Skin epidermis (tissue), 12 donors: Measurements from ENCODE around the gene FUS.
A peak's percentile ranks its signal among the peaks of the same experiment; 100 is the strongest.
"Not testable (repeated sequence)": the region's sequence is repeated elsewhere in the genome, so short reads cannot be mapped to it uniquely, and the experiment has no call there.

Source experiments
- H3K27ac ChIP-seq, 21 experiments: fragments of 200-600 bp; sonication (generic) in 11 of 21; one replicate each; pipeline ENCODE4 v1.5.0; 2020; ENCODE audit warnings: mild to moderate bottlenecking in 3 of 21, inconsistent platforms in 2 of 21, moderate library complexity in 2 of 21
- H3K4me3 ChIP-seq, 7 experiments: fragments of 200-600 bp; sonication (generic) in 2 of 7; one replicate each; pipeline ENCODE4 v1.5.0; 2020; ENCODE audit warnings: inconsistent platforms in 2 of 7, mild to moderate bottlenecking in 2 of 7, moderate library complexity in 1 of 7

The FUS gene

GRCh38 chr16:31182391-31182790 lies 2.5 kb downstream of the FUS start:
- H3K27ac ChIP-seq: peak overlapping the region in 7 of 21 experiments; percentile 8 to 96 (median 17)
- H3K4me3 ChIP-seq: peak overlapping the region; percentile 73 to 100 (median 94)

GRCh38 chr16:31183432-31184428 lies 3.8 kb downstream of the FUS start:
- no peak overlapping the region for H3K4me3 ChIP-seq

DNA sequence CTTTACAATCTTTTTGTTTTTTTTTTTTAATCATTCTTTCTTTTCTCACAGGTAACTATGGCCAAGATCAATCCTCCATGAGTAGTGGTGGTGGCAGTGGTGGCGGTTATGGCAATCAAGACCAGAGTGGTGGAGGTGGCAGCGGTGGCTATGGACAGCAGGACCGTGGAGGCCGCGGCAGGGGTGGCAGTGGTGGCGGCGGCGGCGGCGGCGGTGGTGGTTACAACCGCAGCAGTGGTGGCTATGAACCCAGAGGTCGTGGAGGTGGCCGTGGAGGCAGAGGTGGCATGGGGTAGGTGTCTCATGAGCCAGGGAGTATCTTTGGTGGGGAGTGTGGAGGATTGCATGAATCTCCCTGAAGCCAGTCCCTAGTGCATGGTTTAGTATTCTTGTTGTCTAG lies 4.9 kb downstream of the FUS start:
- Histone ChIP-seq H3K27ac (no peak overlapping the region), H3K4me3 (no peak overlapping the region)

More at GRCh38 chr16:31183432-31184428, 3.8 kb downstream of the FUS start:
- H3K27ac ChIP-seq: no peak overlapping the region

GRCh38 chr16:31185339-31185738 lies 5.4 kb downstream of the FUS start:
- no peak overlapping the region for H3K4me3 ChIP-seq

DNA sequence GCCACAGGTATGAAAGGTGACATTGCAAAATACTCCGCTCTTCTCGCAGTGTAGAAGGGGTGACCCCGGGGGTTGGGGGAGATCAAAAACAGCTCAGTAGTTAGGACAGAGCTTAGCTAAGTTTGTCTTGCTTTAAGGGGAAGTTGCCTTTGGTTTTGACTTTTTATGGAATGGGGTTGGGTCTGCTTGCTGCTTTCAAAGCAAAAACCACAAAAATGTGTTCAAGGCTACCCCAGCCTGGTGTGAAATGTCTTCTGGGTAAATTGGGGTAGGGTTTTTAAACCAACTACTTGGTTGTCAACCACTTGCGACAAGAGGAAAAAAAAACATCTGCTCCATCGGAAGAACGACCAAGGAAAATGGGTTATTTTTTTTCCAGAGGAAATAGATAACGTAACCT lies 6.2 kb downstream of the FUS start:
- Histone ChIP-seq H3K4me3 (no peak overlapping the region), H3K27ac (peak overlapping the region in 1 of 21 experiments; percentile 6)

More at GRCh38 chr16:31185339-31185738, 5.4 kb downstream of the FUS start:
- H3K27ac ChIP-seq: no peak overlapping the region

DNA sequence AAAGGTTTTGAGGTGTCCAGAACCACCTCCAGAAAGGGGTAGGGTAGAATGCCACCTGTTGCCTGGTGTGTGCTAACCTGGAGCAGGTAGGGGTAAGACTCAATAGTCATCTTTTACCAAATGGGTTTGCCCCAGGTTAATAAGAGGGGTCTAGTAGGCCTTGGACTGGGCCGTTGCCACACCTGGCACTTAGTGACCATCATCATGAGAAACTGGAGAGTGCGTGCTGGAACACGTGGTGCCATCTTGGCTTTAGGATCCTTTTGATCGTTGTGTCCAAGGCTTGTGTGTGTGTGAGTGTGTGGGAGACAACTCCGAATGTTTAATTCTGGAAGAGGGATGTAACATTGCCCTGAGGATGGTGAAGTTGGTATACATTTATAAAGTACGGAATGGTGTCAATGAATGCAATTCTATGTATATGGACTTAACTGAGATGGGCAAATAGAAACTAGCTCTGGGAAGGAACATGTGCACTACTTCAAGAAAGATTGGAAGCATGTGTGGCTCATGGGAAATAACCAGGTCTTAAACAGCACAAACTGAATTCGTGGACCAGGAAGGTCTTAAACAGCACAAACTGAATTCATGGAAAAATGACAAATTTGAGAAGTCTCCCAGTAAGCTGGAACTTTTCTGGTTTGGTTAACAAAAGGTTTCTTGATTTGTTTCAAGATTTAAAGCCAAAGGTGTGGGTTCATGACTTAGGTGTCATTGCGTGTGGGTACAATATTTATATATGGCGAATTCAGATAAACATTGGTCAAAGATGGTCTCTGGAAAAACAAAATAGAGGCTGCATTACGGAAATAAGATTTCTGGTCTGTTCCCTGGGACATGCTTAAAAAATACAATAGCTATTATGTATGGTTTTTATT lies 7.2 kb downstream of the FUS start:
- Histone ChIP-seq H3K27ac (peak overlapping the region in 1 of 21 experiments; percentile 6), H3K4me3 (no peak overlapping the region)

GRCh38 chr16:31187808-31188189 lies 7.9 kb downstream of the FUS start:
- no peak overlapping the region for H3K4me3 ChIP-seq
- no peak overlapping the region for H3K27ac ChIP-seq

DNA sequence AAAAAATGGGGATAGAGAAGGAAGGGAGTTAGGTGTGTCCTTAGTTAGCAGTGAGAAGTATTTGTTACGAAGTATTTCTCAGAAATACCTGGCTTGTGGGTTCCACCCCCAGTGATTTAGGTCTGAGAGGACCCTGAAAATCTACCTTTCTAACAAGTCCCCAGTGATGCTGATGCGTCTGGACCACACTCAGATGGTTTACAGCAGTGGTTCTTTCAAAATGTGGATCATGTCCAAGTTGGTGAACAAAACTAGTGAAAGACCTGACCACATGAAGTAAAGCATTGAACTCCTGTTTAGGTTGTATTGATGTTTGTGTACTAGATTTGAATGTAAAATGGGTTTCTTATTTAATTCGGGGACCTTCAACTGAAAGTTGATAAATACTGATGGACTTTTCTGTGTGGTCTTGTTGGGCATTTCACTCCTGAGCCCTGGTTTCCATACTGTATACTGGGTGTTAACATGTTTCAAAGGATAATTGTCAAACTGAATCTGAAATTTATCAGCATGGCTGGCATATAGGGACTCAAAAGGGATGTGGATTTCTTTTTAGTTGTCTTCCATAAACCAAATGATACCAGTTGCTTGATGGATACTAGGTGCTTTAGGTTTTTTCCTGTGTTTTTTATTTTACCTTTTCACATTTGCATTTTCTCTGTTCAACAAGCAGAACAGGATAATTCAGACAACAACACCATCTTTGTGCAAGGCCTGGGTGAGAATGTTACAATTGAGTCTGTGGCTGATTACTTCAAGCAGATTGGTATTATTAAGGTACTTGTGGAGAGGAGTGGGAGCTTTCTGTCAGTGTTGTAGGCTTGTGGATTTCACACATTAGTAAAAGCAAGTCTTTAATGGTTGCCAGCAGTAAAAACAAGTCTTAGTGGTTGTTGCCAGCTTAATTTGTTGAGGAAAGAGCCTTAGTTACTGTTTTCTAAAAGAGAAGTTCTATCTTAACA lies 8.8 kb downstream of the FUS start:
- Histone ChIP-seq H3K4me3 (no peak overlapping the region), H3K27ac (peak overlapping the region in 1 of 21 experiments; percentile 22)

GRCh38 chr16:31189412-31189778 lies 9.5 kb downstream of the FUS start:
- Histone ChIP-seq H3K4me3 (no peak overlapping the region), H3K27ac (no peak overlapping the region)

GRCh38 chr16:31190061-31190460 lies 10.1 kb downstream of the FUS start:
- H3K27ac ChIP-seq: no peak overlapping the region
- H3K4me3 ChIP-seq: no peak overlapping the region

DNA sequence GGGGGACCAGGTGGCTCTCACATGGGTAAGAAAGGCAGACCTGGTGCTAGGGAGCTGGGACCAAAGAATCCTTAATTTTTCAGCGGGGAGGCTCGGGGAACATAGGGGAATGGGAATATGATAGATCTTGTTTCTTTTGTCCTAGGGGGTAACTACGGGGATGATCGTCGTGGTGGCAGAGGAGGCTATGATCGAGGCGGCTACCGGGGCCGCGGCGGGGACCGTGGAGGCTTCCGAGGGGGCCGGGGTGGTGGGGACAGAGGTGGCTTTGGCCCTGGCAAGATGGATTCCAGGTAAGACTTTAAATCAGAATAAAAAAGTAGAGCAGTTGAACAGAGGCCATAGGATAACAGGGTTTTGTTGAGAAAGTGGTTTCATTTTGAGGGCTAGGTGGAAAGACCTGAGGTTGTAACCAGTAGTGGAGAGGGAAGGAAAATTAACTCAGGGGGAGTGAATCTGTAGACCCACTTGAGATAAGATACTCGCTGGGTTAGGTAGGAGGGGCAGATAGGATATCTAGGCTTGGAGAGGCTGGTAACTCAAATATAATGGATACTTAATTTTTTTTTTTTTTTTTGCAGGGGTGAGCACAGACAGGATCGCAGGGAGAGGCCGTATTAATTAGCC lies 11.0 kb downstream of the FUS start:
- H3K4me3 ChIP-seq: no peak overlapping the region
- no peak overlapping the region for H3K27ac ChIP-seq

DNA sequence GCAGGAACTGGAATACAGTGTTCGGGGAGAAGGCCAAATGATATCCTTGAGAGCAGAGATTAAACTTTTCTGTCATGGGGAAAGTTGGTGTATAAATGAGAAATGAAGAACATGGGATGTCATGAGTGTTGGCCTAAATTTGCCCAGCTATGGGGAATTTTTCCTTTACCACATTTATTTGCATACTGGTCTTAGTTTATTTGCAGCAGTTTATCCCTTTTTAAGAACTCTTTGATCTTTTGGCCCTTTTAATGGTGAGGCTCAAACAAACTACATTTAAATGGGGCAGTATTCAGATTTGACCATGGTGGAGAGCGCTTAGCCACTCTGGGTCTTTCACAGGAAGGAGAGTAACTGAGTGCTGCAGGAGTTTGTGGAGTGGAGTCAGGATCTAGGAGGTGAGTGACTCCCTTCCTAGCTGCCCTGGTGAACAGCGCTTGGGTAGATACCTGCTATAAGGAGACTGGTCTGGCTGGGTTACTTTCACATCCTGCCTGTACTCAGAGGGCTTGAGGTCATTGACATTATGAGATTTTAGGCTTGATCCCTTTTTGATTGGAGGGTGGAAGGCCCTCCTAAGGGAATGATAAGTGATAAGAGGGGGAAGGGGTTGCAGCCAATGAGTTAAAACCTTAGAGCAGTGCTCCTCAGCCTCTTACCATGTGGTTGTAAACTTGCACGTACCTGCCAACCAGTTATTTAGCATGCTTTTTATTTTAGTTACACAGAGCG lies 11.9 kb downstream of the FUS start:
- no peak overlapping the region for H3K27ac ChIP-seq
- H3K4me3 ChIP-seq: no peak overlapping the region

GRCh38 chr16:31192856-31193642 lies 13.1 kb downstream of the FUS start:
- H3K27ac ChIP-seq: no peak overlapping the region

GRCh38 chr16:31193874-31194273 lies 13.9 kb downstream of the FUS start:
- no peak overlapping the region for H3K27ac ChIP-seq
- H3K4me3 ChIP-seq: no peak overlapping the region

More at GRCh38 chr16:31192856-31193642, 13.1 kb downstream of the FUS start:
- no peak overlapping the region for H3K4me3 ChIP-seq

DNA sequence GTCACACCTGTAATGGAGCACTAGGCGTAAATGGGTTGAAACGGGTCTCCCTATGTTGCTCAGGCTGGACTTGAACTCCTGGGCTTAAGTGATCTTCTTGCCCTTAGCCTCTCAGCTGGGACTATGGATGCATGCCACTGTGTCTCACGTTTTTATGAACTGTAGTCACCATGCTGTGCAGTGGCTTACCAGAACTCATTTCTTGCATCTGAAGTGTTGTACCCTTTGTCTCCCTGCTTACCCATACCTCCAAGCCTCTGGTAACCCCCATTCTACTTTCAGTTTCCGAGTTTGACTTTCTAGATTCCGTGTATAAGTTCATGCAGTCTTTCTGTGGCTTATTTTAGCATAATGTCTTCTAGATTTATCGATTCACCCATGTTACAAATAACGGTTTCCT lies 15.0 kb downstream of the FUS start:
- Histone ChIP-seq H3K4me3 (no peak overlapping the region), H3K27ac (no peak overlapping the region)

- not testable (repeated sequence) for H3K4me3 ChIP-seq, H3K27ac ChIP-seq
Measured at GRCh38 chr16:31195861-31196260, 15.9 kb downstream of the FUS start.

GRCh38 chr16:31196324-31197088 lies 16.6 kb downstream of the FUS start:
- Histone ChIP-seq H3K4me3 (no peak overlapping the region), H3K27ac (no peak overlapping the region)
